Smooth muscle cell (in vitro differentiated cells): Measurements from ENCODE around the gene SEZ6L. TPM values are rescaled to one million over a fixed set of nuclear protein-coding genes. Genes with fewer than 3 reads are reported as not detected.

Experiments used
- DNase-seq: peaks from one replicate; lab custom pipeline; 2025; ENCODE audit not compliant: unreplicated experiment; lab: John Stamatoyannopoulos, UW
- H2AFZ ChIP-seq: fragments of 200-600 bp; sonication (generic); 2 replicates; pipeline ENCODE4 v1.6.0; 2016; ENCODE audit warnings: antibody characterized with exemption, low read depth, mild to moderate bottlenecking
- H3F3A ChIP-seq: fragments of 200-600 bp; sonication (generic); 2 replicates; pipeline ENCODE4 v1.6.0; 2017; ENCODE audit warnings: antibody characterized with exemption, low read depth
- H3K27ac ChIP-seq: fragments of 200-600 bp; sonication (generic); 2 replicates; pipeline ENCODE4 v1.5.1; 2016; ENCODE audit warnings: low read depth, mild to moderate bottlenecking
- H3K27me3 ChIP-seq: fragments of 200-600 bp; sonication (generic); 2 replicates; pipeline ENCODE4 v1.6.1; 2016; ENCODE audit warnings: low read depth, mild to moderate bottlenecking
- H3K36me3 ChIP-seq: fragments of 200-600 bp; sonication (generic); 2 replicates; pipeline ENCODE4 v1.5.1; 2016; ENCODE audit warnings: low read depth
- H3K4me1 ChIP-seq: fragments of 200-600 bp; sonication (generic); 2 replicates; pipeline ENCODE4 v1.5.1; 2016; ENCODE audit warnings: low read depth
- H3K4me2 ChIP-seq: fragments of 200-600 bp; sonication (generic); 2 replicates; pipeline ENCODE4 v1.6.0; 2016; ENCODE audit warnings: mild to moderate bottlenecking
- H3K4me3 ChIP-seq: fragments of 200-600 bp; sonication (generic); 2 replicates; pipeline ENCODE4 v1.5.1; 2016; ENCODE audit warnings: mild to moderate bottlenecking
- H3K79me2 ChIP-seq: fragments of 200-600 bp; sonication (generic); 2 replicates; pipeline ENCODE4 v1.6.0; 2016; ENCODE audit warnings: low read depth, mild to moderate bottlenecking
- H3K9ac ChIP-seq: fragments of 200-600 bp; sonication (generic); 2 replicates; pipeline ENCODE4 v1.6.0; 2016; ENCODE audit warnings: low read depth
- H3K9me3 ChIP-seq: fragments of 200-600 bp; sonication (generic); replicated peaks from 2 replicates; pipeline ENCODE4 v1.5.1; 2016; ENCODE audit warnings: low read depth
- H4K20me1 ChIP-seq: fragments of 200-600 bp; sonication (generic); 2 replicates; pipeline ENCODE4 v1.6.0; 2016; ENCODE audit warnings: low read depth
- CTCF ChIP-seq: fragments of 200-600 bp; sonication (generic); IDR thresholded peaks from 2 replicates; pipeline ENCODE4 v1.5.1; 2017; ENCODE audit warnings: borderline replicate concordance, mild to moderate bottlenecking, antibody characterized with exemption; ENCODE audit not compliant: insufficient read depth, poor library complexity, severe bottlenecking
- WGBS: methylation state at CpG from one replicate; pipeline ENCODE4 v1.1.7; 2016; ENCODE audit warnings: low lambda C conversion rate; 5-methylcytosine and 5-hydroxymethylcytosine counted together
- polyA plus RNA-seq: library from polyadenylated mRNA; unstranded; fragments of >200 nt; fragmentation: Nextera tagmentation; extraction: Ambion mirVana; gene quantifications from 2 replicates; pipeline ENCODE4 v1.2.1, GENCODE V29; 2016
- total RNA-seq: library from RNA; depleted of rRNA; stranded (reverse); fragments of >200 nt; gene quantifications from 2 replicates; pipeline ENCODE4 v1.2.3, GENCODE V29; 2014

The SEZ6L gene
- total and polyA plus RNA-seq, 2 experiments from 2014 or later, result 2.1 TPM

GRCh38 chr22:26127126-26127525, 42.1 kb upstream of the SEZ6L start:
- no peaks in the 10 kb centered on the region for H3K36me3 ChIP-seq
- H3K4me1 ChIP-seq, result peaks cover 4% of the 10 kb centered on the region
- TF ChIP-seq CTCF, result no peak
- H3K9ac ChIP-seq, result no peak overlapping the region
- DNase-seq, result no peak
- H3K9me3 ChIP-seq, result no peaks in the 10 kb centered on the region
- no peaks in the 10 kb centered on the region for H3F3A ChIP-seq
- H2AFZ ChIP-seq, result no peak overlapping the region
- WGBS, result 90% methylated on average over 5 of the region's 5 CpGs
- H3K79me2 ChIP-seq, result no peaks in the 10 kb centered on the region
- no peaks in the 10 kb centered on the region for H4K20me1 ChIP-seq
- no peak overlapping the region for H3K4me2 ChIP-seq
- no peak overlapping the region for H3K27ac ChIP-seq
- H3K4me3 ChIP-seq, result no peak overlapping the region
- H3K27me3 ChIP-seq, result peaks cover 9% of the 10 kb centered on the region

- no peak for TF ChIP-seq CTCF
- H3K4me2 ChIP-seq, result no peak overlapping the region
- no peaks in the 10 kb centered on the region for H4K20me1 ChIP-seq
- H3K79me2 ChIP-seq, result no peaks in the 10 kb centered on the region
- no peaks in the 10 kb centered on the region for H3F3A ChIP-seq
- DNase-seq, result no peak
- no peak overlapping the region for H3K9ac ChIP-seq
- no peaks in the 10 kb centered on the region for H3K36me3 ChIP-seq
- peaks cover 4% of the 10 kb centered on the region for H3K4me1 ChIP-seq
- H2AFZ ChIP-seq, result no peak overlapping the region
- H3K27me3 ChIP-seq, result peaks cover 9% of the 10 kb centered on the region
- WGBS, result 84% methylated on average over 4 of the region's 4 CpGs
- H3K9me3 ChIP-seq, result no peaks in the 10 kb centered on the region
- H3K27ac ChIP-seq, result no peak overlapping the region
- no peak overlapping the region for H3K4me3 ChIP-seq
These were observed 41.7 kb upstream of the SEZ6L start for GRCh38 chr22:26127556-26127955.

- no peaks in the 10 kb centered on the region for H4K20me1 ChIP-seq
- no peak overlapping the region for H3K9ac ChIP-seq
- no peak for TF ChIP-seq CTCF
- no peaks in the 10 kb centered on the region for H3K9me3 ChIP-seq
- H2AFZ ChIP-seq, result no peak overlapping the region
- peaks cover 4% of the 10 kb centered on the region for H3K4me1 ChIP-seq
- H3K4me3 ChIP-seq, result no peak overlapping the region
- no peak overlapping the region for H3K4me2 ChIP-seq
- peaks cover 9% of the 10 kb centered on the region for H3K27me3 ChIP-seq
- no peaks in the 10 kb centered on the region for H3K36me3 ChIP-seq
- H3F3A ChIP-seq, result no peaks in the 10 kb centered on the region
- no peak for DNase-seq
- WGBS, result 63% methylated on average over 10 of the region's 10 CpGs
- H3K79me2 ChIP-seq, result no peaks in the 10 kb centered on the region
- H3K27ac ChIP-seq, result no peak overlapping the region
These were observed 37.6 kb upstream of the SEZ6L start for GRCh38 chr22:26131589-26132154.

GRCh38 chr22:26134654-26135330, 34.5 kb upstream of the SEZ6L start:
- H3K36me3 ChIP-seq, result no peaks in the 10 kb centered on the region
- no peak overlapping the region for H3K27ac ChIP-seq
- no peak overlapping the region for H3K9ac ChIP-seq
- no peaks in the 10 kb centered on the region for H4K20me1 ChIP-seq
- TF ChIP-seq CTCF, result peak; percentile 32
- no peaks in the 10 kb centered on the region for H3K9me3 ChIP-seq
- no peak overlapping the region for H3K4me3 ChIP-seq
- H3K4me2 ChIP-seq, result no peak overlapping the region
- no peak for DNase-seq
- no peaks in the 10 kb centered on the region for H3F3A ChIP-seq
- 87% methylated on average over 7 of the region's 7 CpGs for WGBS
- H3K27me3 ChIP-seq, result peaks cover 12% of the 10 kb centered on the region
- no peak overlapping the region for H2AFZ ChIP-seq
- H3K79me2 ChIP-seq, result no peaks in the 10 kb centered on the region
- H3K4me1 ChIP-seq, result peaks cover 3% of the 10 kb centered on the region
